HG02678 (cell line): ENCODE measurements around the gene DYNC2H1.

Source experiments
- ATAC-seq: cut with Tn5 transposase; IDR thresholded peaks from one replicate; pipeline ENCODE4 v1.9.1; 2021; ENCODE audit warnings: mild to moderate bottlenecking, moderate library complexity; ENCODE audit not compliant: unreplicated experiment

DYNC2H1 gene

GRCh38 chr11:103441021-103441420, 331.8 kb downstream of the DYNC2H1 start:
- no peak for ATAC-seq

GRCh38 chr11:103448966-103449365, 339.7 kb downstream of the DYNC2H1 start:
- no peak for ATAC-seq

- ATAC-seq = no peak
These were observed 341.0 kb downstream of the DYNC2H1 start for GRCh38 chr11:103450241-103450640.

- no peak for ATAC-seq
These were observed 343.9 kb downstream of the DYNC2H1 start for GRCh38 chr11:103453126-103453525.

GRCh38 chr11:103453915-103454709, 344.9 kb downstream of the DYNC2H1 start:
- ATAC-seq = no peak

GRCh38 chr11:103464420-103464819, 355.2 kb downstream of the DYNC2H1 start:
- no peak for ATAC-seq

GRCh38 chr11:103465555-103466140, 356.4 kb downstream of the DYNC2H1 start:
- no peak for ATAC-seq

- ATAC-seq = no peak
These were observed 362.3 kb downstream of the DYNC2H1 start for GRCh38 chr11:103471546-103471945.

- no peak for ATAC-seq
These were observed 367.6 kb downstream of the DYNC2H1 start for GRCh38 chr11:103476874-103477273.

GRCh38 chr11:103480421-103480820, 371.2 kb downstream of the DYNC2H1 start:
- ATAC-seq = no peak

- ATAC-seq = no peak
These were observed 374.8 kb downstream of the DYNC2H1 start for GRCh38 chr11:103483996-103484395.

GRCh38 chr11:103484545-103484944, 375.3 kb downstream of the DYNC2H1 start:
- no peak for ATAC-seq

- ATAC-seq = no peak
These were observed 377.4 kb downstream of the DYNC2H1 start for GRCh38 chr11:103486604-103487003.

GRCh38 chr11:103487113-103487512, 377.9 kb downstream of the DYNC2H1 start:
- ATAC-seq = no peak

- ATAC-seq = no peak
These were observed 378.8 kb downstream of the DYNC2H1 start for GRCh38 chr11:103488031-103488461.

- no peak for ATAC-seq
These were observed 379.4 kb downstream of the DYNC2H1 start for GRCh38 chr11:103488579-103488978.

- no peak for ATAC-seq
These were observed 382.6 kb downstream of the DYNC2H1 start for GRCh38 chr11:103491777-103492176.

- no peak for ATAC-seq
These were observed 385.3 kb downstream of the DYNC2H1 start for GRCh38 chr11:103494491-103494890.

- no peak for ATAC-seq
These were observed 388.0 kb downstream of the DYNC2H1 start for GRCh38 chr11:103497268-103497667.

- ATAC-seq = no peak
These were observed 390.6 kb downstream of the DYNC2H1 start for GRCh38 chr11:103499710-103500340.

GRCh38 chr11:103515283-103515682, 406.1 kb downstream of the DYNC2H1 start:
- ATAC-seq = no peak

GRCh38 chr11:103520792-103521191, 411.6 kb downstream of the DYNC2H1 start:
- no peak for ATAC-seq
